ENCODE results near the gene WASHC4. TPM values are rescaled to one million over a fixed set of nuclear protein-coding genes. Genes with fewer than 3 reads are reported as not detected.

WASHC4 gene
- total RNA-seq, 1 experiment from 2014 or later, result 46.9 TPM

- H3K79me2 ChIP-seq (ENCODE audit: low read length), result no peaks in the 10 kb centered on the region
- H3K4me2 ChIP-seq (ENCODE audit: low read length), result no peak overlapping the region
- no peaks in the 10 kb centered on the region for H3K36me3 ChIP-seq (ENCODE audit: low read depth, low read length)
- DNase-seq (no peak), ATAC-seq (no peak)
- no peak for TF ChIP-seq EZH2phosphoT487 (IDR thresholded peaks at IDR 0.05; ENCODE audit: borderline replicate concordance, low read length)
- TF ChIP-seq EZH2 (IDR thresholded peaks at IDR 0.05; ENCODE audit: low read length, unreplicated experiment), result no peak
- no peak for TF ChIP-seq CTCF (conservative IDR thresholded peaks at IDR 0.05; ENCODE audit: low read depth, low read length)
- no peak overlapping the region for H3K27ac ChIP-seq (ENCODE audit: low read length)
- no peak overlapping the region for H3K4me3 ChIP-seq (ENCODE audit: low read length)
- H3F3A ChIP-seq (ENCODE audit: low read length, unreplicated experiment), result no peaks in the 10 kb centered on the region
- H3K4me1 ChIP-seq (ENCODE audit: insufficient read depth, low read length), result no peaks in the 10 kb centered on the region
- H4K20me1 ChIP-seq (ENCODE audit: low read length), result no peaks in the 10 kb centered on the region
- H2AFZ ChIP-seq (ENCODE audit: low read length), result no peak overlapping the region
- ChIA-PET POLR2A (ENCODE audit: unreplicated experiment) (no interaction called here), CTCF (no interaction called here)
- peaks cover 6% of the 10 kb centered on the region; the same call in 1 of the 2 replicates for H3K9me3 ChIP-seq (ENCODE audit: low read length)
- intact Hi-C loops (cut with micrococcal nuclease), result no loop called here
- H3K27me3 ChIP-seq (ENCODE audit: low read length), result no peaks in the 10 kb centered on the region
- H3K9ac ChIP-seq (ENCODE audit: low read length), result no peak overlapping the region
- H3K9me2 ChIP-seq (replicated peaks; ENCODE audit: low read length), result no peaks in the 10 kb centered on the region
- no TSS peak for BruUV-seq (replicated peaks)
Measured at GRCh38 chr12:105089817-105090216, 17.7 kb upstream of the WASHC4 start.

GRCh38 chr12:105090361-105090760 lies 17.2 kb upstream of the WASHC4 start:
- no peak for TF ChIP-seq EZH2 (IDR thresholded peaks at IDR 0.05; ENCODE audit: low read length, unreplicated experiment)
- no peak for TF ChIP-seq CTCF (conservative IDR thresholded peaks at IDR 0.05; ENCODE audit: low read depth, low read length)
- no peak for TF ChIP-seq EZH2phosphoT487 (IDR thresholded peaks at IDR 0.05; ENCODE audit: borderline replicate concordance, low read length)
- no peaks in the 10 kb centered on the region for H3K79me2 ChIP-seq (ENCODE audit: low read length)
- H3K4me1 ChIP-seq (ENCODE audit: insufficient read depth, low read length), result no peaks in the 10 kb centered on the region
- no peaks in the 10 kb centered on the region for H4K20me1 ChIP-seq (ENCODE audit: low read length)
- no peaks in the 10 kb centered on the region for H3K9me2 ChIP-seq (replicated peaks; ENCODE audit: low read length)
- H3K9ac ChIP-seq (ENCODE audit: low read length), result no peak overlapping the region
- ATAC-seq (no peak), DNase-seq (no peak)
- intact Hi-C loops (cut with micrococcal nuclease), result no loop called here
- BruUV-seq (replicated peaks), result no TSS peak
- H3K36me3 ChIP-seq (ENCODE audit: low read depth, low read length), result no peaks in the 10 kb centered on the region
- H3K27ac ChIP-seq (ENCODE audit: low read length), result no peak overlapping the region
- ChIA-PET POLR2A (ENCODE audit: unreplicated experiment) (no interaction called here), CTCF (no interaction called here)
- no peak overlapping the region for H3K4me2 ChIP-seq (ENCODE audit: low read length)
- no peak overlapping the region for H3K4me3 ChIP-seq (ENCODE audit: low read length)
- H3K9me3 ChIP-seq (ENCODE audit: low read length), result peaks cover 6% of the 10 kb centered on the region; the same call in 1 of the 2 replicates
- H3F3A ChIP-seq (ENCODE audit: low read length, unreplicated experiment), result no peaks in the 10 kb centered on the region
- H3K27me3 ChIP-seq (ENCODE audit: low read length), result no peaks in the 10 kb centered on the region
- H2AFZ ChIP-seq (ENCODE audit: low read length), result no peak overlapping the region

- H3K27ac ChIP-seq (ENCODE audit: low read length), result no peak overlapping the region
- H3K9me3 ChIP-seq (ENCODE audit: low read length), result peaks cover 6% of the 10 kb centered on the region; the same call in 1 of the 2 replicates
- ATAC-seq (no peak), DNase-seq (no peak)
- TF ChIP-seq EZH2phosphoT487 (IDR thresholded peaks at IDR 0.05; ENCODE audit: borderline replicate concordance, low read length), result no peak
- no peak for TF ChIP-seq EZH2 (IDR thresholded peaks at IDR 0.05; ENCODE audit: low read length, unreplicated experiment)
- no peak for TF ChIP-seq CTCF (conservative IDR thresholded peaks at IDR 0.05; ENCODE audit: low read depth, low read length)
- no peaks in the 10 kb centered on the region for H3K79me2 ChIP-seq (ENCODE audit: low read length)
- H3K9me2 ChIP-seq (replicated peaks; ENCODE audit: low read length), result no peaks in the 10 kb centered on the region
- H3K27me3 ChIP-seq (ENCODE audit: low read length), result no peaks in the 10 kb centered on the region
- H4K20me1 ChIP-seq (ENCODE audit: low read length), result no peaks in the 10 kb centered on the region
- H3K9ac ChIP-seq (ENCODE audit: low read length), result no peak overlapping the region
- H3K4me3 ChIP-seq (ENCODE audit: low read length), result peak overlapping the region; percentile 20; the same call in 1 of the 2 replicates
- POLR2A ChIA-PET (ENCODE audit: unreplicated experiment), result interaction anchor here (0.7 kb wide), 1 partner anchor 24 kb away, joined by 3 read pairs; no protein-coding TSS in a partner anchor
- BruUV-seq (replicated peaks), result no TSS peak
- intact Hi-C loops (cut with micrococcal nuclease), result no loop called here
- H3K4me2 ChIP-seq (ENCODE audit: low read length), result peak overlapping the region; percentile 59; the same call in 1 of the 2 replicates
- peak overlapping the region; percentile 60 for H2AFZ ChIP-seq (ENCODE audit: low read length)
- H3K4me1 ChIP-seq (ENCODE audit: insufficient read depth, low read length), result no peaks in the 10 kb centered on the region
- no peaks in the 10 kb centered on the region for H3F3A ChIP-seq (ENCODE audit: low read length, unreplicated experiment)
- no peaks in the 10 kb centered on the region for H3K36me3 ChIP-seq (ENCODE audit: low read depth, low read length)
- CTCF ChIA-PET, result interaction anchor here (0.7 kb wide), 1 partner anchor 1126 kb away, joined by 4 read pairs; no protein-coding TSS in a partner anchor
Measured at GRCh38 chr12:105091476-105092206, 15.9 kb upstream of the WASHC4 start.
